Prostate gland (tissue), 1 donor: ENCODE results near the gene PPARA.

Source experiments
- POLR2A ChIP-seq: fragments of 450-650 bp; IDR thresholded peaks from one replicate; pipeline ENCODE4 v1.6.1; 2016; ENCODE audit warnings: antibody characterized with exemption, mild to moderate bottlenecking
- POLR2AphosphoS5 ChIP-seq: sonication (generic); formaldehyde crosslinking; IDR thresholded peaks from one replicate; pipeline ENCODE4 v1.6.1; 2017; ENCODE audit warnings: antibody characterized with exemption

DNA sequence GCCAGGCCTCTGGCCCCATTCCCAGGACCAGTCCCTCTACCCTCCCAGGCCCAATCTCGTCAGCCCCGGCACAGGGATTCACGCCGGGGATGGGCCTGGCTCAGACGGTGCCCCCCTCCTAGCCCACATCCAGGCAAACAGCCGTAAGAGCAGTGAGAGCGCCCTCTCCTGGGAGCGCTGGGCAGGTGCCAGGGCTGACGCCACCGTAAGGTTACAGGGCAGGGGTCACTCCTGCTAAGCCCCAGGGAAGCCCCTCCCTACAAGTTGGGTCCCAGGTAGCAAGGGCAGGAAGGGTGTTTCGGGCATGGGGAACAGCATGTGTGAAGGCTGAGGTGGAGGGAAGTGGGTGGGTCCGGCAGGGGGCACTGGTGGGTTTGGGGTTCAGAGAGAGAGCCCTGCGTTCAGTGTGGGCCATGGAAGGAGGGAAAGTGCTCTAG lies 19.2 kb upstream of the PPARA start:
- no peak for TF ChIP-seq POLR2A
- no peak for TF ChIP-seq POLR2AphosphoS5
